ENCODE data around the gene ITGA7.

- TF ChIP-seq CTCF (conservative IDR thresholded peaks at IDR 0.05) (no peak), ZFX (IDR thresholded peaks at IDR 0.05) (no peak)
These were observed 16.0 kb upstream of the ITGA7 start for GRCh38 chr12:55723516-55724225.
